Activated effector memory CD4-positive, alpha-beta T cell treated with anti-CD3 and anti-CD28 coated beads, Interleukin-2, amount 50 U/mL, for 16 hours (primary cell): ENCODE measurements around the gene SPATA21.
A peak's percentile ranks its signal among the peaks of the same experiment; 100 is the strongest.
"Not testable (repeated sequence)": the region's sequence is repeated elsewhere in the genome, so short reads cannot be mapped to it uniquely, and the experiment has no call there.

Experiments used
- DNase-seq: peaks from one replicate; pipeline ENCODE4 v3.0.0-alpha.2; 2020

Gene SPATA21

DNA sequence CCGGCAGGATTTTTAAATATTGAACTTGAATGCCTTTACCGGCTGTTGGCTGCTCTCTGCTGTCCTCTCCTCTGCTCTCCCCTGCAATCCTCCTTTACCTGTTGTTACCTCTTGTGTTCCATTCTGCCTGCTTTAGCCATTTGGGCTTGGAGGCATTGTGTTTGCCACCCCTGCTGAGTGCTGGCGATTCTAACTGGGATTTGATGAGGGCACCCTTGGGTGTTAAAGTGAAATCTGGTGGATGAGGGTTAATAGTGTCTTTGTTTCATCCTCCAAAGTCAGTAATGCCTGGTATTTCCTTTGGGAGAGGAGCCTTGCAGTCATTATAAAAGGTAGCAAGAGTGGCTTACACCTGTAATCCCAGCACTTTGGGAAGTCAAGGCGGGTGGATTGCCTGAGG, 60.3 kb downstream of the SPATA21 start:
- DNase-seq: no peak

DNA sequence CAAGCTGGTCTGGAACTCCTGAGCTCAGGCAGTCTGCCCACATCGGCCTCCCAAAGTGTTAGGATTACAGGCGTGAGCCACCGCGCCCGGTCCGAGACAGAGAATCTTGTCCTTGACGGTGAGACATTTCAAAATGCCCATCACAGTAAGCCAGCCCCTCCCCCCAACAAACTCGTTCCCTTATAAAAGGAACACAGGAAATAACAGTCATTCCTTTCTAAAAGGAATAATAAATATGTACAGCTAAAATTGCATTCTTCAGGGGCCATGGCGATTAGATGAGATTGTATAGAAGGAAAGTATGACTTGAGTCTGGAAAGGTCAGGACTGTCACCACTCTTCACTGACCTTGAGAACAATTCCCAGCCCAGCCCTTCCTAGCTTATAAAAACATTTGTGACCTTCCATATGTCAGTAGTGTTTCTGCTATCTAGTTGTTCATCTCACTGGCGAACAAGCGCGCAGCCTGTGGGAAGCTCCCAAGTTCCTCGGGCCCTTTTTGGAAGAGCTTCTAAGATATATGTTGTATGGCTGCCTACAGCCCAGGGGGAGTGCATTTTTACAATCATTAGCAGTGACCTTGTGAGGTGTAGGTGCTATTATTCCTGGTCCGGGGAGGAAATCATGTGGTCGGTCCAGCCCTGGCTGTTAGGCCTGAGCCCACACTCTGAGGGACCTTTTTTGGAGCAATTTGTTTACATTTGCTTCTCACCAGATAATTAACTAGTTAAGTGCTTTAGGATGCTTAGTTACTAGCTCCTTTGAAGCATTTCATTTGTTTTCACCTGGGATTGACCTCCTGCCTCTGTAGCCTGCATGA, 61.5 kb downstream of the SPATA21 start:
- DNase-seq: no peak

DNA sequence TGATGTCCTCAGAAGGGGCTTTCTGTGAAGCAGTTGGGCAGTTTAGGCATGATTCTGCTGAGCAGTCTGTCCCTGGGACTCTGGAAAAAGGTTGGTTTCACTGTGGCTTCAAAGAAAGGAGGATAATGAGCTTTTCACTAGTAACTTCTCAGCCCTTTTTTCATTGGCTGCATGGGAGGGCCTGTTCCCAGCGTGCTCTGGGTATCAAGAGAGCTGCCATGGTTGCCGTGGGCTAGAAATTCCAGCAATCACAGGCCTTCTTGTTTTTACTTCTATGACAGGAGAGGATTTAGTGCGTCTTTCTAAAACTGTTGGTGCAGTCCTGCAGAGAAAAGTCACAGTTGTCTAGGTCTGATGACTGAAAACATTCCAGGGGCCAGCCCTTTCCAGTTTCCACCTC, 63.0 kb downstream of the SPATA21 start:
- no peak for DNase-seq

DNA sequence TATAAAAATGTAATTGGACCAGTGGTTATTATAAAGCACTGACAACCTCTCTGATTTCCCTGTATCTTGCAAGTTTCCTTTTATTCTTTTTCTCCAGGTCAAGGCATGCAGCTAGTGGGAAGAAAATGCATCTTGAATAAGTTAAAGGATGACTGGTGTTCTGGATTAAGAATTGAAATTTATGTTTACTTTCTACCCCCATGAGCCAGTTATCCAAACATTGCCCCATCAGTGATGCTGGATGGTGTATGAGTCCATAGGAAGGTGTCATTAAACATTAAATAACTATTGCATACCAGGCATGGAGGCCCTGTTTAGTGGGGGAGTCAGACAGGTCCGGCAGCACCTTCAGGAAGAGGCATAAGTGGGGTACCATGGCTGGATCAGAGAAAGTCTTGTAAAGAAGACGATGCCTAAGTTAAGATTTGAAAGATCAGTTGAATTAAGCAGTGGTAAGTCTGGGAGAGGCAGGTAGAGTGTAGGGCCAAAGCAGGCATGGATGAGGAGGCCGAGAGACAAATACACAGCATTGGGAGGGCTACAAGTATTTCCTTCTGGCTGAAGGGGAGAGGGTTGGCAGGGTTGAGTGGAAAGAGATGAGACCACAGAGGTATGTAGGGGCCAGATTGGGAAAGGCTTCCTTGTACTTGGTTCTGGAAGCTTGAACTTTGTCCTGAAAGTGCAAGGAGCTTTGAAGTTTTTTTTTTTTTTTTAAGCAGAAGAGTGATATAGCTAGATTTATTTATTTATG, 64.5 kb downstream of the SPATA21 start:
- DNase-seq: no peak

DNA sequence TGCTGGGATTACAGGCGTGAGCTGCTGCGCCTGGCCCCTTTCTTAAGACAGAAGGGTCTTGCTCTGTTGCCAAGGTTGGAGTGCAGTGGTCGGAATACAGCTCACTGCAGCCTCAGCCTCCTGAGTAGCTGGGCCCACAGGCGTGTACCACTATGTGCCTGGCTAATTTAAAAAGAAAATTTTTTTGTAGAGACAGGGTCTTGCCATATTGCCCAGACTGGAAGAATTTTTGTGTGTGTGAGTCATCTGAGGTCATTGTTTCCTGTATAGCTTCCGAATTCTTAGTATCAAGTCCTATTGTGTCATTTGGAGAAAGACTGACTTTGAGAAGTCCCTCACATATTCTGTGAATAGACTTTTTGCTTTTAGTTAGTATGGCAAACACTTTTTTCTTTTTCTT, 65.5 kb downstream of the SPATA21 start:
- DNase-seq: no peak

DNA sequence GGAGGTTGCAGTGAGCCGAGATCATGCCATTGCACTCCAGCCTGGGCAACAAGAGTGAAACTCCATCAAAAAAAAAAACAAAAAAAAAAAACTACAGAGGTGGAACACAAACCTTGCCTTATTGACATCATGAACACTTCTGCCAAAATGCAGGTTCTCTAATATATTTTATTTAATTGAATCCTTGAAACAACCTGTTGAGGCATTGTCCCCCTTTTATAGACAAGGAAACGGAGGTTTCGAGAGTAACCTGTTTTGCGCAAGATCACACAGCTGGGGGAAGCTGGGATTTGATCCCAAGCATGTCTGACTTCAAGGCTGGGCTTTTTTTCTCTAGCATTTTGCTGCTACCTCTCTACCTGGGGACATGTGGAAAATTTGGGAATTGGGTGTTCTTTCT, 67.4 kb downstream of the SPATA21 start:
- no peak for DNase-seq

DNA sequence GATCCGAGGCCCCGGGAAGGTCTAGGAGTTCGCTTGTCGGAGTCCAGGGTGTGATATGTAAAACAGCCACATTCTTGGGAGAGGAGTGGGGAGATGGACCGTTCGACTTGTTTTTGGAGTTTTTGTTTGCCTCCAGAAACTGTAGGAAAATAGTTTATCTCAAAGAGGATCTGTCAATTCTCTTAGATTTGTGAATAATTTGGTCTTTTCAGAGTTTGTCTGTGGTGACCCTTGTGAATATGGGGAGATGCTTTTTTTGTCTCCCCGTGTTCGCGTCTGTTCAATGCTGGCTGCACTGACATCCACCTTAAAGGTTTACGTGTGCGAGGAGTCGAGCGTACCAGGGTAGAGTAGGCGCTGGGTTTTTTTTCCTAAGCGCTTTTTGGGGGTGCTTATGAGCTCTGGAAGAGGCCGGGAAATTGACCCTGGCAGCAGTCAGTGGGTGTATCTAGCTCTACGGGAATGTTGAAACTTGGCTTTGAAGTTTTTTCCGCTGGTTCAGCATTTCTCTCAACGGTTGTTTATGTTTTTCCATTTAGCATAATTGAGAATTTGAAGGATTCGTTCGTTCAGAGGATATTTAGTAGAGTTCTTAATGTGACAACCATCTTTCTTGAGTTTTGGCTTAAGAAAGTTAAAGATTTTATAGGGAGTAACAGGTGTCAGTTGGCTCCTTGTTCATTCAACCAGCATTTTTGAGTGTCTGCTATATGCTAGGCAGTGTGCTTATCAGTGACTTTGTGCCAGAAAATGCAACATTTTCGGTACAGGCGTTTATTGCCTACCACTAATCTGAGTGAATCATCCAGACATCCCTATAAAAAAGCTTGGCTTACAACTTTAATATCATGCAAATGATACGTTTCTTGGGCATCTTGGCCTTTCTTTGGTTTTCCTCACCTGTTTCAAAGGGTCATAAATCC, 69.0 kb downstream of the SPATA21 start:
- peak; percentile 69 for DNase-seq

DNA sequence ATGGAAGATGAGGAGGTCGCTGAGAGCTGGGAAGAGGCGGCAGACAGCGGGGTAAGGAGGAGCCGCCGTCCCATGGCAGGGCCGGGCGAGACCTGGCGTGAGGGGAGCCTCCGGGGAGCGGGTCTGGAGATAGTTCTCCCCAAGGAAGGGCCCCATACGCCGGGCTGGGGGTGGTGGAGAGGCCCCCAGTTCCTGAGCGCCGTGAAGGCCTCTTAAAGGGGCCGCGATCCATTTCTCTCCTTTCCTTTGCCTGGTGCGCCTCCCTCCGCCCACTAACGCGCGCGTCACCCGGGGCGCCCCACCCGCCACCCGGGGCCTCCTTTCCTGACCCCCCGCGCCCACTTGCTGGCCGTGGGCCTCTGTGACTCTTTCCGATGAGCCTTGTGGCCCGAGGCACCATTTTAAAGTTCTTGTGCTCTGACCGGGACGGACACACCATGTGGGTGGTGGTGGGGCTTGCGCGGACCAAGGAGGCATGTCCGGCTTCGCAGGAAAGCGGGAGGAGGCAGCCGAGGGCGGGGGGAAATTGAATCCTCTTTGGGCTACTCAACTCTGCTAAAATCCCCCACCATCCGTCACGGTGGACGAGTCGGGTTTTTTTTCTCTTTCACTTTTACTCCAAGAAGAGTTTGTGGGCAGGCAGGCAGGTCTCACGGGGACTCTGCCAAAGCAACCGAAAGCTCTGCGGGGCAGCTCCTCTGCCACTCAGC, 69.8 kb downstream of the SPATA21 start:
- peak; percentile 95 for DNase-seq

DNA sequence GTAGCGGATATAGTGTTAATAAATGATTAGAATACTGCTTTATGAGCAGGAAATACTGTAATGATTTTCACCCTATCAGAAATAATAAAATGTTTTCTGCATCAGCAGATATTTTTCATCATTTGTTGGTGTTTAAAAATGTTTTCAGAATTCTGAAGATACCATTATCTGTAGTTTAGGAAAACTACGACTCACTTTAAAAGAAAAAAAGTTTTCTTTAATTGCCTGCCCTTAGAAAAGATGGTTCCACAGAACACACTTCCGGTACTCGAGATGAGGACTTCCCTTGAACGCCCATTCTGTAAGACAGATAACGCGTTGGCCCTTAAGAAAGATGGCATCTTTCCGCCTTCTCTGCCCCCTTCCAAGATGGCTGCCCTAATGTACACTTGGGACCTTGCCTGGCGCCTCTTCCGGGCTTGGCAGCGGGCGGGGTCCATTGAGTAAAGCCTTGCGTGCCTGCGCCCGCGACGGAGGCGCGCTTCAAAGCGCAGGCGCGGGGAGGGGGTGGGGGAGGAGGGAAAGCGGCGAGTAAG, 70.4 kb downstream of the SPATA21 start, which contains the start of gene SZRD1:
Gene SZRD1 (plus strand): TSS at position 521 of the 536 bp plus-strand sequence. CDS start 16 bp downstream, outside the sequence.
- peak; percentile 98 for DNase-seq

DNA sequence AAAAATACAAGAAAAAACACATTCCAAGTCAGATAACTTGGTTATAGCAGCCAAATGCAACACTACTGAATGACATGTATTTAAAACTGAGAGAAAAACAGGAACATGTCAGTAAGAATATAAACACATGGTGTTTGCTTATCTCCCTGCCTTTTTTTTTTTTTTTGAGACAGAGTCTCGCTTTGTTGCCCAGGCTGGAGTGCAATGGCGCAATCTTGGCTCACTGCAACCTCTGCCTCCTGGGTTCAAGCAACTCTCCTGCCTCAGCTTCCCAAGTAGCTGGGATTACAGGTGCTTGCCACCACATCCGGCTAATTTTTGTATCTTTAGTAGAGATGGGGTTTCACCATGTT, 72.1 kb downstream of the SPATA21 start:
- not testable (repeated sequence) for DNase-seq

DNA sequence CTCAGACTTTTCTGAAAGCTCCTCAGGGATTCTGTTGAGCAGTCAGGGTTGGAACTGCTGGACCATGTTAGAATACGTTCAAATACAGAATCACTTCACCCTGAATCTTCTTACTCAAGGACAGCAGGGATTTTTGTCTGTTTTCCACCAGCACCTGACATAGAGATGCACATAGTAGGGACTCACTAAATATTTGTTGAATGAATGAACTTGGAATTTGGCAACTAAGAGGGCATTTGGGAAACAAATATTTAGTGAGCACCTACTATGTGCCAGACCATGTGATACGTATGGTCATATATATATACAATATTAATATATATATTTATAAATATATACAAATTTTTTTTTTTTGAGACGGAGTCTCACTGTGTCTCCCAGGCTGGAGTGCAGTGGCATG, 80.4 kb downstream of the SPATA21 start:
- no peak for DNase-seq

DNA sequence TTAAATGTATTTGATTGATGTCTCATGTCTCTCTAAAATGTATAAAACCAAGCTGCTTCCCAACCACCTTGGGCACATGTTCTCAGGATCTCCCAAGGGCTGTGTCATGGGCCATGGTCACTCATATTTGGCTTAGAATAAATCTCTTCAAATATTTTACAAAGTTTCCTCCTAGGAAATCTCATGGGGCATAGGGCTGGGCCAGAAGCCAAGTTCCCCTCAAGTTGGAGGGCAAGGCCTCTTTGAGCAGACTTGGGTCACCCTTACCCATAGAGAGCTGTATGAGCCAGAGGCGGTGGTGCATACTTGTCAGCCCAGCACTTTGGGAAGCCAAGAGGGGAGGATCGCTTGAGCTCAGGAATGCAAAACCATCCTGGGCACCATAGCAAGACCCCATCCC, 82.6 kb downstream of the SPATA21 start:
- no peak for DNase-seq

DNA sequence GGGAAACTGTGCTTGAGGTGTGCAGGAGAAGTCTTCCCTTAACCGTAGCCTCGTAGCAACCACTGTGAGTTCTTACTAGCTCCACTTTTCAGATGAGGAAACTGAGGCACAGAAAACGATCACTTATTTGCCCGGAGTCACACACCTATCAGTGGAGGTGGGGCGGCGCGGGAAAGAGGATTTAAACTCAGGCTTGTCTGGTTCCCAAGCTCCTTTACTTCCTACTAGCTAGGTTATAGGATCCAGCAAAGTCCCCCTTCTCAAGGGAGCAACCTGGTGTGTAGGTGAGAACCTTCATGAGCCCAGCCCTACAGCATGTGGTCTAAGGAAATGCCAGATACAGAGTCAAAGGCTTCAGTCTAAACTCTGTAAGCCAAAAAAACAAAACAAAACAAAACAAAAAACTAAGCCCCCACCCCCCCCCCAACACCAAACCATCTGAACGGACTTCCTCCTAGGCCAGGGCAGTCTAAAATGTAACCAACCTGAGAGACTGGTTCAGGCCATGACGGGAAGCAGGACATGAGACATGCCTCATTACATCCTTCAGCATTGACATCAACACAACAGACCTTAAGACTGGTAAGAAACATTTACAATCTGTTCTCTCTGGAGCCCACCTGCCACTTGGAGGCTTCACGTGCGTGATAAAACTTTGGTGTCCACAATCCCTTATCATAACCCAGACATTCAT, 84.2 kb downstream of the SPATA21 start:
- no peak for DNase-seq

DNA sequence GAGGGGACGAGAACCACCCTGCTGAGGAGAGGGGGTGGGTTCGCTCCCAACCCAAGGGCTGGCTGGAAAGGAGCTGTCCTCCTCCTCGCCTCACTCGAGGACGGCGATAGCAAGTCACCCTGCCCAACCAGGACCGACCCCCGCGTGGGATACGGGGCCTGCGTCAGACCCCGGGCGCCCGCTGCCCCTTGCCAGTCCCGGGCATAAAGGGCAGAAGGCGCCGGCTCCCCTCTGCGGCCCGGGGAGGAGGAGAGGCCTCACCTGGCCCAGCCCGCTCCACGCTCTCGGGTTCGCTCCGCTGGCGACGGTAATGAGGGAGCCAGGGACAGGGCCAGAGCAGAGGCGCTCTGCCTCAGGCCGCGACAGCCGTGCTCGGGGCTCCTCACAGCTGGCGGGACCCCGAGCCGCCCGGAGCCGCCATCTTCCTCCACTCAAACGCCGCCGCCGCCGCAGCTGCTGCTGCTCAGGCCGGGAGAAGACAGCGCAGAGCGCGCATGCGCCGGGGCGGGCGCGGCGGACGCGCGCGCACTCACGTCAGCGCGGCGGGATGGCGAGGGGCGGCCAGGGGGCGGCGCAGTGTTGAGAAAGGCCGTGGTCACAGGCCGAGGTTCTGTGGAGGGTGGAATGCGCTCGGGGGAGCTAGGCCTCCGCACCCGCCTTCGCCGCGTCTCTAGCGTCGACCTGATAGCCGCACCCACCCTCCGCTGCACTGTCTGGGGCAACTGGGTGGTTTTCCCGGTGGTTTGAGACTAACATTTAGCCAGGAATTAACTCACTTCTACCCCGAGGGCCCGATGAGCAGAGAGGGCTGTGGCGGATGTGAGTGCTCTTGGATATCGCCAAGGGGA, 85.0 kb downstream of the SPATA21 start, which contains the start of gene FBXO42:
Gene FBXO42 (minus strand): TSS at position 487 of the 848 bp plus-strand sequence. CDS start 37,062 bp downstream, outside the sequence.
- peak; percentile 97 for DNase-seq

DNA sequence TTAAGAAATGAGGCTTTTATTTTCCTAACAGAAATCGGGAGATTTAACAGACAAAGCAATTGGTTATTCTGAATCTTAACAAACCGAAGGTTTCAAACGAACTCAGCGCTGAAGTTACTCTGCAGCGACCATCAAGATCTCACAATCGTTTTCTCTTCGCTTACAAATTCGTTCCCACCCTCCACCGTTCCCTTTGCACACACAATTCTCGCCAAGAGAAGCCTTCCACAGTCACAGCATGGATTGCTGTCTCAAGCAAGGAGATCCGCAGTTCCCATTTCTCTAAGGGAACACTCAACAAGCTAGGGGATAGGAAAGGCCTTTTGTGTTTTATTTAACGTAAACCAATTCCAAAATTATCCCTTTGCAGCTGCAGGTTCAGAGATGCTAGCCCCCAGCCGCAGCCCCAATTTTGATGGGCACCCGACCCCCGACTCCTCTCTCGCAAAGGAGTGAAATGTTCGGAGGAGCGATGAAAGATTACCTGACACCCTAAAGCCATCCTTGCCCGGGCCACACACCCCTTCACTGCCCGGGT, 85.7 kb downstream of the SPATA21 start:
- DNase-seq: no peak

DNA sequence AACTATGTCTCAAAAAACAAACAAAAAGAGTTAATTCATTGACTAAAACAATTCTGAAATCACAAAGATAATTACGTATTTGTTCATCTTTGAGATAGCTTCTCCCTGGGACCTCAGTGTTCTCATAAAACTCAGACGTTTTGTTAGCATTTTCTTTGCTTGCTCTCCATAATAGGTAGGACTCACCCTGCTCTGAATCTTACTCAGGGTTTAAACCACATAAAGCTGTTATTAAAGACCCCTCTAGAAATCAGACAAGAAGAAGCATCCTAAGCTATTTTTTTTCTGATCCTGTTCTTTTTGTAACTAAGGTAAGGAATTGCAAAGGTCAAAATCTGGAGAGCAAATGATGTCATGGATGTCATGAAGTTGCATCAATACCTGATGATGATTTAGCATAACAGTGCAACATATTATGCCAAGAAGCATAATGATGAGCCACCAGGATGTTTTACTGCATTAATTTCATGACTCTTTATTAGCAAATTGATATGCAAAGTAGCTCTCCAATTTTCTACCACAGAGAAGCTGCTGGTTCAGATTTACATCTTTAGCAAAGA, 87.3 kb downstream of the SPATA21 start:
- DNase-seq: no peak
